Measurements from ENCODE around the gene ACAP1. TPM values are rescaled to one million over a fixed set of nuclear protein-coding genes. Genes with fewer than 3 reads are reported as not detected.
"Not testable (repeated sequence)": the region's sequence is repeated elsewhere in the genome, so short reads cannot be mapped to it uniquely, and the experiment has no call there.

The ACAP1 gene
- total and polyA plus RNA-seq, 3 donors from 2014 or later: 12.6 to 140 (median 95.2) TPM

DNA sequence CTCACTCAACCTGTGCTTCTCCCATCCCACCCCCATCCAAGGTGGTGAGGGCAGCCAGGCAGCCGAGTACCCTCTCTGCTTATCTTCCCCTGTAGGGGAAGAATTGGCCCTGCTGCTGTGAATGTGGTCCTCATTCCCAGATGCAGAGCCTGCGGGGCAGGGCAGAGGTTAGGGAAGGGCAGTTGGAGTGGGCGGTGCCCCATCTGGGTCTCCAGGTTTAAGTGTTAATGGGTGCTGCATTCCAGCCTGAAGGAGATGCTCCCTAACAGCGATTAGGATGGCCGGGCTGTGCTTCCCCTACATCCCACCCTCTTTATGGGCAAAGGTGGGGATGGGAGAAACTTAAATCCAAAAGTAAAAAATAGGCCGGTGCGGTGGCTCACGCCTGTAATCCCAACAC, 30.8 kb downstream of the ACAP1 start:
- H3K4me1 ChIP-seq: no peaks in the 10 kb centered on the region
- intact Hi-C loops (cut with DNase I; ENCODE audit: low total_unique reads): no loop called here
- no peak overlapping the region for H3K4me3 ChIP-seq
- no peak for DNase-seq
- no peaks in the 10 kb centered on the region for H3K27me3 ChIP-seq
- no peaks in the 10 kb centered on the region for H3K36me3 ChIP-seq (ENCODE audit: low read depth, missing control alignments)
- no peaks in the 10 kb centered on the region for H3K9me3 ChIP-seq
- no peak for TF ChIP-seq POLR2A (IDR thresholded peaks at IDR 0.05)
- TF ChIP-seq, protein P1, sequence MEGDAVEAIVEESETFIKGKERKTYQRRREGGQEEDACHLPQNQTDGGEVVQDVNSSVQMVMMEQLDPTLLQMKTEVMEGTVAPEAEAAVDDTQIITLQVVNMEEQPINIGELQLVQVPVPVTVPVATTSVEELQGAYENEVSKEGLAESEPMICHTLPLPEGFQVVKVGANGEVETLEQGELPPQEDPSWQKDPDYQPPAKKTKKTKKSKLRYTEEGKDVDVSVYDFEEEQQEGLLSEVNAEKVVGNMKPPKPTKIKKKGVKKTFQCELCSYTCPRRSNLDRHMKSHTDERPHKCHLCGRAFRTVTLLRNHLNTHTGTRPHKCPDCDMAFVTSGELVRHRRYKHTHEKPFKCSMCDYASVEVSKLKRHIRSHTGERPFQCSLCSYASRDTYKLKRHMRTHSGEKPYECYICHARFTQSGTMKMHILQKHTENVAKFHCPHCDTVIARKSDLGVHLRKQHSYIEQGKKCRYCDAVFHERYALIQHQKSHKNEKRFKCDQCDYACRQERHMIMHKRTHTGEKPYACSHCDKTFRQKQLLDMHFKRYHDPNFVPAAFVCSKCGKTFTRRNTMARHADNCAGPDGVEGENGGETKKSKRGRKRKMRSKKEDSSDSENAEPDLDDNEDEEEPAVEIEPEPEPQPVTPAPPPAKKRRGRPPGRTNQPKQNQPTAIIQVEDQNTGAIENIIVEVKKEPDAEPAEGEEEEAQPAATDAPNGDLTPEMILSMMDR (IDR thresholded peaks at IDR 0.05): no peak
- no peak overlapping the region for H3K27ac ChIP-seq
- WGBS, 2 donors: 82 to 85% methylated on average over 8 of the region's 8 CpGs

- Histone ChIP-seq H3K27ac (no peak overlapping the region), H3K9me3 (no peaks in the 10 kb centered on the region), H3K27me3 (no peaks in the 10 kb centered on the region), H3K36me3 (ENCODE audit: low read depth, missing control alignments) (no peaks in the 10 kb centered on the region), H3K4me3 (no peak overlapping the region), H3K4me1 (no peaks in the 10 kb centered on the region)
- no peak for DNase-seq
- intact Hi-C loops (cut with DNase I; ENCODE audit: low total_unique reads): no loop called here
- 73 to 74% methylated on average over 13 of the region's 13 CpGs for WGBS, 2 donors
- TF ChIP-seq, protein P1 (IDR thresholded peaks at IDR 0.05): no peak
- TF ChIP-seq POLR2A (IDR thresholded peaks at IDR 0.05): no peak
Observed at GRCh38 chr17:7367918-7368598, 31.7 kb downstream of the ACAP1 start.

DNA sequence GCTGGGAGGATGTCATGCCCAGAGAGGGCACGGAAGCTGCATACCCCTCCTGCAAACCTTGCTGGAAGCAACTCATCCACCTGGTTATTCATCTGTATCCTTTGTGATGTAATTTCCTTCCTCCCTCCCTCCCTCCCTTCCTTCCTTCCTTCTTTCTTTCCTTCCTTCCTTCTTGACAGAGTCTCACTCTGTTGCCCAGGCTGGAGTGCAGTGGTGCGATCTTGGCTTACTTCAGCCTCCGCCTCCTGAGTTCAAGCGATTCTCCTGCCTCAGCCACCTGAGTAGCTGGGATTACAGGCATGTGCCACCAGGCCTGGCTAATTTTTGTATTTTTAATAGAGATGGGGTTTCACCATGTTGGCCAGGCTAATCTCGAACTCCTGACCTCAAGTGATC, 32.3 kb downstream of the ACAP1 start:
- DNase-seq; H3K4me3 ChIP-seq; H3K36me3 ChIP-seq (ENCODE audit: low read depth, missing control alignments); H3K9me3 ChIP-seq; H3K27me3 ChIP-seq; H3K27ac ChIP-seq; H3K4me1 ChIP-seq; intact Hi-C loops (cut with DNase I; ENCODE audit: low total_unique reads): not testable (repeated sequence)
- WGBS, 2 donors: 85 to 97% methylated on average over 5 of the region's 5 CpGs

- DNase-seq: no peak
- Histone ChIP-seq H3K4me1 (no peaks in the 10 kb centered on the region), H3K36me3 (ENCODE audit: low read depth, missing control alignments) (no peaks in the 10 kb centered on the region), H3K27me3 (no peaks in the 10 kb centered on the region), H3K27ac (no peak overlapping the region), H3K9me3 (no peaks in the 10 kb centered on the region), H3K4me3 (no peak overlapping the region)
- no peak for TF ChIP-seq POLR2A (IDR thresholded peaks at IDR 0.05)
- TF ChIP-seq, protein P1 (IDR thresholded peaks at IDR 0.05): no peak
- intact Hi-C loops (cut with DNase I; ENCODE audit: low total_unique reads): no loop called here
- 86% methylated on average over 5 of the region's 5 CpGs for WGBS, 2 donors
Observed at GRCh38 chr17:7369825-7370224, 33.5 kb downstream of the ACAP1 start.

- H3K27me3 ChIP-seq: no peaks in the 10 kb centered on the region
- intact Hi-C loops (cut with DNase I; ENCODE audit: low total_unique reads): no loop called here
- no peak for DNase-seq
- no peak overlapping the region for H3K4me3 ChIP-seq
- H3K36me3 ChIP-seq (ENCODE audit: low read depth, missing control alignments): no peaks in the 10 kb centered on the region
- 83 to 84% methylated on average over 4 of the region's 4 CpGs for WGBS, 2 donors
- no peak overlapping the region for H3K27ac ChIP-seq
- TF ChIP-seq POLR2A (IDR thresholded peaks at IDR 0.05): no peak
- TF ChIP-seq, protein P1 (IDR thresholded peaks at IDR 0.05): no peak
- H3K9me3 ChIP-seq: no peaks in the 10 kb centered on the region
- no peaks in the 10 kb centered on the region for H3K4me1 ChIP-seq
Observed at GRCh38 chr17:7370853-7371252, 34.5 kb downstream of the ACAP1 start.

Measured in testis (tissue), 3 donors.